MM.1S (cell line): Measurements from ENCODE around the gene FOXO6.

ENCODE experiments used
- CTCF ChIP-seq: fragments of 300-600 bp; sonication (generic); IDR thresholded peaks from 2 replicates; pipeline ENCODE4 v1.5.1; 2016; ENCODE audit warnings: antibody characterized with exemption, low read length, mixed read lengths
- EZH2 ChIP-seq: fragments of 300-600 bp; sonication (generic); optimal IDR thresholded peaks from 2 replicates; pipeline ENCODE3; 2017; ENCODE audit warnings: low read depth, mild to moderate bottlenecking, antibody characterized with exemption, low read length, mixed read lengths

DNA sequence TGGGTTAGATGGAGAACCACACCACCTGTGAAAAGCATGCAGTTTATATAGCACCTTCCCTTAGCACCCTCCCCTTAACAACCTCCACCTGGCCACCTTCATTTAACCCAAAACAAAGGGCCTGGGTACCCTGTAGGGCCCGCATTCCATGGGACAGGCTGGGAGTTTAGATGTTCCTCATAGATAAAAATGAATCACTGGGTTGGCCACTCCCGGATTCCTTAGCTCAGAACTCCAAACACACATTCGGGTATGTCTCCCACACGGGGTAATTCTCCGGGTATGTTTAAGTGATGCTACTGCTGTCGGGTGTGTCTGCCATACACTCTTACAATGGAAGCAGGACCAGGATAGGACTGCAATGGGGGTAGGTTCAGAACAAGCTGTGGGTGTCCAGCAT lies 43.9 kb upstream of the FOXO6 start:
- no peak for TF ChIP-seq CTCF
- TF ChIP-seq EZH2: no peak
